GM18858 (cell line): ENCODE data around the gene WDR1.
A peak's percentile ranks its signal among the peaks of the same experiment; 100 is the strongest.

ENCODE experiments used
- ATAC-seq: cut with Tn5 transposase; IDR thresholded peaks from one replicate; pipeline ENCODE4 v1.9.1; 2021; ENCODE audit not compliant: unreplicated experiment

The WDR1 gene

DNA sequence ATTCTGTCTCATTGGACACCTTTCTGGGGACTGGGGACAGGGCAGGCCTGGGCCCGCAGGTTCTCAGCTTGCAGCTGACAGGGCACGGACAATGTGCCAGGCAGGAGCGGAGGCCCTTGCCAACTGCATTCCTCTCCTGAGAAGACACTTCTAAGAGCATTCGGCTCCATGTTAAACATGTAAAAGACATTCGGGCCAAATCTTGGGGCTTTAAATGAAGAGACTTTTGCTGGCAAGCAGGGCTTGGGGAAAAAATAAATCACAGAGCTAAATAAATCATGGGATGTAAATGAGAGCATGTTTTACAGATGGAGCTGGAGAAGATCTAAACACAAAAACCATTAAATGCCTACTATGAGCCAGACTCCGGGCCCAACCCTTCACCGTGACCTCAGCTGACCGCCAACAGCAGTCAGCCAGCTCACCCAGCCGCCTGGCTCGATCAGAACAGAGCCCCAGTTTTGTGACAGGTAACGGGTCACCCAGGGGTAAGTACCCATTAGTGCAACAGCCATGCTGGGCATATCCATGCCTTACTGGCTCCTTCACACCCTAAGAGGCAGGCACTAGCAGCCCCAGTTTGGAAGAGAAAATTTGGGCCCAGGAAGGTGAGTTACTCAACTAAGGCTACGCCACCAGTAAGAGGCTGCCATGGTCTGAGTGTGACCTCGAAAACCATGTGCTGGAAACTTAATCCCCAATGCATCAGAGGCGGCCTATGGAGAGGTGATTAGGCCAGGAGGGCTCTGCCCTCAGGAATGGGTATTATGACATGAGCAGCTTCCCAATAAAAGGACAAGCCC is 14.7 kb downstream of the WDR1 start:
- ATAC-seq, result no peak

DNA sequence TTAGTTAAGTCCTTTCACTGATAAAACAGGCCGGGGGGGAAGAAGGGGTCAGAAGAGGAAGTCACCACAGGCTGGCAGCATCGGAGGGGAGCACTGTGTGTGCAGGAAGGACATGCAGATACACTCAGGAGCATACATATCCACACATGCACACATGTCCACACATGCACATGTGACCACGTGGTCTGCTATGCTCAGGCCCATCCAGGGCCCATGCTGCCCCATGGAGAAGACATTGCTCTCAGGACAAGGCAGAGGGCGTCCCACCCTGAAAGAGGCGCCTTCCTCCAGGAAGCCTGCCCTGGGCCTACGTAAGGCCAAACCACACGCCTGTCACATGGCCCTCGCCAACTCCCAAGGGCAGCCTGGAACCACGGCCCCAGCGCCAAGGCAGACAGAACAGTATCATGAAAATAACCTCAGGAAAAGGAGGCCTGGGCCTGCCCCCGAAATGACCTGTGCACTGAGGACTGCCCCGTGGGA is 15.8 kb downstream of the WDR1 start:
- no peak for ATAC-seq

DNA sequence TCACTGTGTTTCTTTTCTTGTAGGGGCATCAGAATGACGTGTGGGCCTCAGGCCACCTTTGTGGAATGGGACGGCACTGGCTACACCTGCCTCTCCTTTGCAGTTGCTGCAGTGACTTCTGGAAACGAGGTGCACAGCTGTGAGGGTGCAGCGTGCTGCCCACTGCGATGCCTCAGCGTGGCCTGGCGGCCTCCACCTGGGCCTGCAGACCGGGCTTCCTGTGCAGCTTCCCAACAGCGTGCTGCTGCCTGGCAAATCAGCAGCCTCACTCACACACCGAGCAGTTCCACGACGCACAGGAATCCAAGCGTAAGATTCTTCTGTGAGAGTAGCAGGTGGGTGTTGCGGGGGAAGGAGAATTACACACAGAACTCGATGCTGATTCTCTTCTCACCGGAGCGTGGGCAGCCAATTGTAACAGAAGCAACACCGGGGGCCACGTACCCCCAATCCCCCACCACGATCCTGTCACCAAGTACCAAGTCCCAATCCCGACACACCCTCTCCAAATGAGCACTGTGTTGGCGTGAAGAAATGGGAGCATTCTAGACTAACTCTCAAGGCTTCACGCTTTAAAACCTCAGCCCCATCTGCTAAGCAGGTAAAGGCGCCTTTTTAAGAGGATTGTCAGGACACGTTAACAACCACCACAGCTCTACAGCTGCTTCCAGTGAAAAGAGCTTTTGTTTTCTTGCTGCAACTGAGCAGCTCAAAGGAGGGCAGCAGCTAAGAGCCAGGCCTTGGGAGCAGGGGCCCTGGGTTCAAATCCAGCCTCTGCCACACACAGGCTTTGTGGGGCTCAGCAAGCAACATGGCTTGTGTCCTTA is 16.9 kb downstream of the WDR1 start:
- no peak for ATAC-seq

DNA sequence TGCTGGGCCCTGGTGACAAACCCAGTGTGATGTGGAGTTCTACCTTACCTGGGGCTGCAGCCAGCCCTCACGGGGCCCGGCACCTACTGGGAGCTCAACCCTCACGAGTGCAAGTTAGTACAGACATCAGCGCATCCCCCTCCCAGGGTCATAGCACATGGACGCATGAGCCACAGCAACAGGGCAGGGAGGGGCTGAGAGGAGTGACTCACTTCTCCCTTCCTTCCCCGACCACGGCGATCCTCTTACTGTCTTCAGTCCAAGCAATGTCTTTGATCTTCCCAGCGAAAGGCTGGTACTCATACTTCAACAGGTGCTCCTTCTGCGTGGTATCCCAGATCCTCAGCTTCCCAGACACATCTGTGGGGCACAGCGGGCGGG is 17.8 kb downstream of the WDR1 start:
- ATAC-seq, result no peak

DNA sequence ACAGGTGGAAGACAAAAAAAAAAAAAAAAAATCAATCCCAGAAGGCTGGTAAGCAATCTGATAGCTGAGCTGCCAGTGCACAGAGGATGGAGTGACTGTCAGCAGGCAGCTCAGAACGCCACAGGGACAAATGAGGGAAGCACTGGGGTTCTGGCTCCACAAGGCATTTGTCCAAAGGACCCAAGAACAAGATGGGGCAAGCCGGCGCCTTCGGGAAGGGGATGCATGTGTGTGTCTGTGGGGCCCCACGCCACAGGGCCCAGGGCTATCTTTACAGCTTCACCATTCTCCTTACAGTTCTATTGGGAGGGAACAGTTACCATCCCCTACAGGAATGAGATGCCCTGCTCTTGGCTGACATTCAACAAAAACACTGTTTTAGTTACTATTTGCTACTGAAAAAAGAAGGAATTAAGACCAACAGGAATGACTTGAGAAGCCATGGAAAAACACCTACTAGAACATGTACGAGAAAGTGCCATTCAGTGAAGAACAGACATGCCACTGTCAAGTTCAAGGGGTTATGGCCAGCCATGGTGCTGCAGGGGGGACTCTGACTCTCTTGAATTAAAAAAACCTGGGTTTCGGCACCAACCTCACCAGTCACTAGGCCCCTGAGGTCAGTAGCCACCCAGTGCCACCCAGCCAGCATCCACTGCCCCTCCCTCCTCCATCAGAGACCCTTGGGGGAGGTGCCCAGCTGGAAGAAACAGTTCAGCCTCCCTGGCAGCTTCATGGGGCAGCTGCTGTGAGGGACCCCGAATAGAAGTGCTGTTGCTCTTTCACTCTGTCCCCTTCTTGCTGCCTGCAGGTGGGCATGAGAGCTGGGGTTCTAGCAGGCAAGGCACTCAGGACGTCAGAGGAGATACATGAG is 18.5 kb downstream of the WDR1 start:
- no peak for ATAC-seq

DNA sequence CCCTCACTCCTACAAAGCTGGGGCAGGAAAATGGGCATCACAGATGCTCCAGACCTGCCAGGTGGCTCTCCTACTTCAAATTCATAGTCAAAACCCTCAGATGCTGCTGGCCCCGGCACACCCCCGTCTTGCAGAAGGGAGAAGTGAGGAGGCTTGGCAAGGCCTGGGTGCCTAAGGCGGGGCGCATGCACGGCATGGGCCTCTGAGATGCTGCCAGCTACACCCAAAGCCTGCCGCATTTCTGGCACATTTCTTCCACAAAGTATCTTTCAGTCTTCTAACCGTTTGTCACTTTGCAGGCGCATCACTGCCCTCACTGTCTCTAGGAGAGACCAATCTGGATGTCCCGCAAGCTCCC is 19.6 kb downstream of the WDR1 start:
- ATAC-seq, result no peak

DNA sequence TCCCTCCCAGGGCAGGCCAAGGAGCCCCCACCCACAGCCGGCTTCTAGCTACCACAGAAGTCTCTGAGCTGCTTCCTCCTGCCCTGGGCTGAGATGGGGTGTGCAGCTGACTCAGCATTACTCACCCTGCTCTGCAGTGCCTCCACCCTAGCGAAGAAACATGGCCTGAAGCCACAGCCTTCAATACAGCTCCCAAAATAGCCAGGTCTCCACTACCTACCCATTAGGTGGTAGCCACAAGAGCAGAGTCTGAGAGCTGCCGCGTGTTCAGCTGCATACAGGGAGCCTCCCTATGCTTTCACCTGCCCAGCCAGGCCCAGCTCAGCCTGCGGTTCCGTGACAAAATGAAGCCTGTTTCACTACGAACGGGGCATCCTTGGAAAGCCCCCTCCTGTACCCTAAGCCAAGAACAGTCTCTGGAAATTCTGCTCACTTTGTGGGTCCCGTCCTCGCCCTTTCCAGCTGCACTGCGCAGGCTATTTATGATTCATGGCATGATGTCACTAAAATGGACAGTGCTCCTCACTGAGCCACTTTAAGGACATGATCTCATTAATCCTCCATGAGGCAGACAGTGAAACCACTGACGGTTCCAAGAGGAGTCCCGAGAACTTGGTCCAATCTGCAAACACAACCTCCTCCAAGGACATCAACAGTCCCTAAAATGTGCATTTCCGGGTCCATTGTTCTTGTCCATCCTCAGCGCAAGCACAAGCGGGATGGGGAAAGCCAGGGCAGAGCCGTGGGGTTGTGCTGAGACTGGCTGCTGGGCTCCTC is 20.2 kb downstream of the WDR1 start:
- peak; percentile 90 for ATAC-seq

DNA sequence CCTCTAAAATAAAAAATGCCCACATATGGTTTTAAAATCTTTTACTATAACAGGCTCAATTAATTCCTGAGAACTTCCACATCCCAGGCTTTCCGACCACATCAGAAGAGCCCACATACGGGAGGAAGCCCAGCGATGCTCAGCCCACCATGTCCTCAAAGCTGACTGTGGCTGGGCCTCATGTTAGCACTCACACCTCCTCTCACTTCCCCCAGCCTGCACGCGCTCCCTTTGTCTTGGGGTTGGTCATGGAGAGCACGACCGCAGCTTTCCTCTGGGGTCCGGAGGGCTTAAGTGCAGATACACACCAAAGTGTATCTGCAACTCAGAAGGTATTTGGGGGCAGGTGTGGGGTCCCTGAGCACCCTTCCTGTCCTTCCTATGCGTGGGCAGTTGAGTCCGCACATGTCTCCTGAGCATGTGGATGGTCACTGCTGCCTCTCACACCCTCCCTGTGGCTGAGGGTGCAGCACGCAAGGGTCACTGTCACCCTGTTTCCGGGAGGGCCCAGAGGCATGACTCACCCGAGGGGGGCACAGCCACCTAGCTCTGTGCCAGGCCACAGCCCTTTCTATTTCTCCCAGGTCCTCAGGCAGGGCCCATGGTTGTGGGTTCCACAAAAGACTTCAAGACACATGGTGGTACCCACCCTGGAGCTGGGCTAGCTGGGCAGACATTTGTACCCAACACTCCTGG is 21.2 kb downstream of the WDR1 start:
- no peak for ATAC-seq

DNA sequence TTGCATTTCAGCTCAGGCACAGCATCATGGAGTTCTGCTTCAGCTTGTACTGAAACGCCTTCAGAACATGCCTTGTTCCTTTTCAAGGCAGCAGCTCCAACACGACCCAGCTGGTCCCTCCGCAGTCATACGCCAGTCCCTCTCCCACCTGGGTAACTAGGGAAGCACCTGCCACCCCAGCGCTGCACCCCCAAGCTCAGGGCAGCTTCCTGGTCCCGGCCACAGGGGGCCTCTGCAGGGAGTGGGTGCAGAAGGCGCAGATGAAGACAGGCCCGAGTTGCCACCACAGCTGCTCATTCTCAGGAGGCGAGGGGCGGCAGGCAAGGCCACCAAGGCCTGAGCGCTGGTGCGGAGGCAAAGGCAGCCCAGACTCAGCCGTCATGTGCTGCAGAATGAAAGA is 21.8 kb downstream of the WDR1 start:
- no peak for ATAC-seq

DNA sequence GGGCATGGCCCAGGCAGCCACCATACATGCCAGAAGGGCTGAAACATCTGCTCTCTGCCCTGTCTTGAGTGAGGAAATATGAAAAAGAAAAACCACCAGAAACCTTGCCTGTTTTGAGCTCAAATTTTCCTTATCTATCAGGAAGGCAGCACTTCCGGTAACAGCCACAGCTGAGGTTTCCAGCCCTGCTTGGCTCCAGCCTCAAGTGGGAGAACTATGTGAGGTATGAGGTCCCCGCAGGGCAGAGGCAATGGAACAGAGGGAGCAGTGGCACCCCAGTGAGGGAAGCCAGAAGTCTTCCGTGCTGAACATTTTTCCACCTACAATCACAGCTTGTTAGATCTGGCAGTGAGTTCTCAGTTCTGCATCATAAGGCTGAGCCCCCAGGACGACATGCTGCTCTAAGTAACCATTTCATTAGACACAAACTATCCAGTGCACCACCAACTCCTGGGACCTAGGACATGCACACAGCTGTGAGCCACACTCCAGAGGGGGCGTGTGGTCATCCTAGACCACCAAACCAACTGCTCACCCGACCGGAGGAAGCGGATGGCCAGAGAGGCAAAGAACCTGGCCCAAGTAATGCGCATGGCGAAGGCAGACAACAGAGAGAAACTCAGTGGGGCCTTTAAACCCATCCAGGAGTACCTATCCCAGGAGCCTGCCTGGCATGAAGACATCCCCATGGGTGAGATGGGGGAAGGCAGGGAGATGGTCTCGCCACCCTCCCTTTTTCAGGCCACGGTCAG is 22.6 kb downstream of the WDR1 start:
- ATAC-seq, result no peak

DNA sequence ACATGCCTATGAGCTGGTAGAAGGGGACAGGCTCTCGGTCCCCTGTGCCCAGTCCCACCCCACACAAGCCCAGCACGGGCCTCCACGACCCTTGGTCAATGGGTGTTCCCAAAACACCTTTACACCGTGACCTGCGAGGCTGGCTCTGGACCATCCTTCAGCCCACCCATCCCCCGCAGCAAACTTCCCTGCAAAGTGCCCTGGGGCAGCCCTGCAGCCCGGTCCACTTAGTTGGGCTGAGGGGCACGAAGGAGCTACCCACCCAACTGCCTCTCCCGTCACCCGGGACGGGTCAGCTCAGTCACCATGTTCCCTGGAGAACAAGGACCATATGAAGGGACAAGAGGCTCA is 23.4 kb downstream of the WDR1 start:
- no peak for ATAC-seq

DNA sequence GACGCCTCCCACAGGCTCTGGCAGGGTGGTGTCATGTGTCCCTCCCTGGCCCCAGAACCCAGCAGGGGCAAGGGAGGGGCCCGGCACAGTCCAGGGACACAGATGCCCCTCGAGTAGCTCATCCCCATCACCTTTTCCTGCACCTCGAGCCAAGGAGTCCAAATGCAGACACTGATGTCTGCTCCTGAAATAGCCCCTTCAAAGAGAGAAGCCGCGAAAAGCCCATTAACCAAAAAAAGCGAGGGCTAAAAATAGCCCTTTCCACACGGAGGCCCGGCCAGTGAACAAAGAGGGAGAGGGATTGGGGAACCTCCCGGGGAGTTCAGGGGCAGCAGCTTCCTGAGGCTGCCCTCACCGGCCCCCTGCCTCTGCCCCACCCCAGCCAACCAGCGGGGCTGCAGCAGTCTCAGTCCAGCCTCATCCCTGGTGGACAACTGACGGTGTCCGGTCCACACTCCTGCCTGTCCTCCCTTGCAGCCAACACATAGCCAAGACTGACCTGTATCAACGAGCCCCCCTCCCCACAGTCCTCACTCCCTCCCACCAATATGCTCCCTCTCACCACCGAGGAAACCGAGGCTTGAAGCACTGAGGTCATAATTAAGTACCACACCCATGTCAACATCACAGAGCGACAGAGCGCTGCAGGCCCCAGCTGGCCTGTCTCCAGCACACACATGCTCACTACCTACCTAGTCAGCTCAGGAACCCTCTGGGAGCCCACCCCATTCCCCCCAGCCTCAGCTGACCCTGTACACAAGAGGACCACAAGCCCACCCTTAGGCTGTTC is 23.9 kb downstream of the WDR1 start:
- no peak for ATAC-seq

DNA sequence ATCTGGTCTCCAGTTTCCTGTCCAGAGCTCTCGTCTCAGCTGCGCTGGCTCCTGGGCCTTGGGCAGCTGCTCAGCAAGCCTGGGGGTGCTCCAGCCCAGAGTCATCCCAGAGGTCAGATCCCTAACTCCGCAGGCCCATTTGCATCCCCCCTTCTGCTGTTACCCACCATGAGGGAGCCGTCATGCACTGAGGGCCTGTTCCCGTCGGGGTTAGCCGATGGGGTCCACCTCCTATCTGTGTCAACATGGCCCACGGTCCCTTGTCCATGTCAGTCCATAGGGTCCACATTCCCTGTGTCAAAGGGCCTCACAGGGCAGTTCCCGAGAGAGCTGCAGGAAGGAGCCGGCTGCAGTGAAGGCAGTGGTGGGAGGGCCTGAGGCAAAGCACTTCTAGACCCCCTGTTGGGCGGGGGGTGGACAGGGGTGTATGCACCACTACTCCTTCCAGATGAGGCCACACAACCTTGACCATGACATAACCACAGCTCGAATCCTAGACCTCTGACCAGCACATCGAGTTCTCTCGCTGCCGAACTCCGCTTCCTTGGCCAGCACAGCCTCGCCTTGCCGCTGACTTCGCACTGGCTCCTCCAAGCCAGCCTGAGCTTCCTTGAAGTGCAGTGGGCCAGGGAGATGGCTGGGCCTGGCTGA is 24.9 kb downstream of the WDR1 start:
- no peak for ATAC-seq

DNA sequence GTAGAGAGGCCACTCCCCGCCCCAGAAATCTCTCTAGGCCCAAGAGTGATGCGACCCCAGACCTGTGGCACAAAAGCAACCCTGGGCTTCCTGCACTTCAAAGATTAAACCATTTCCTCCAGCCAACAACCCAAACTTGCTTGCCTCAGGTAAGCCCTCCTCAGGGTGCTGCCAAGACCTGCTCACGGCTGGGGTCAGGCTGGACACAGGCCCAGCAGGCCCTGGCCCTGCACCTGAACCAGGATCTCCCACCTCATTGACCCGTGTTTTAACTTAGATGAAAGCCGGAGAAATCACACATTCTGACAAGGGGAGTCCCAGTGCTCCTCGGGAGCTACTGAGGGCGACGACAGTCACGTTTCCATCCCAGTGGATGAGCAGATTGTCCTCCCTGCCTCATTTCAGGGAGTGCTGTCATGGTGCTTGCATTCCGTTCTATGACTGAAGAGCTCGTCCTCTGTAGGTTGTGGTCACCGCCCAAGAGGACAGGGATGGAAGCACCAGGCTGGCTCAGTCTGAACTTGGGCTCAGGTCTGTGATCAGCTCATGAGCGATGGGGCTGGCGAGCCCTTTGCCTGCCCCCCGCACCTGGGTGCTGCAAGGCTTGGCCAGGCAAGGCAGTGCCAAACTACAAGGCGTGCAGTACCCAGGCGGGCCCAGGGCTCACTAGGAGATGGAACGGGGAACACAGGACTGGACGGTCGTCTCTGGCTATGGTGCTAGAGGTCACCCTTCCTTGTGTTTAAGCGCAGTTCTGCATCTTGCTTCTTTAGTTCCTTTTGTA is 25.9 kb downstream of the WDR1 start:
- ATAC-seq, result no peak

DNA sequence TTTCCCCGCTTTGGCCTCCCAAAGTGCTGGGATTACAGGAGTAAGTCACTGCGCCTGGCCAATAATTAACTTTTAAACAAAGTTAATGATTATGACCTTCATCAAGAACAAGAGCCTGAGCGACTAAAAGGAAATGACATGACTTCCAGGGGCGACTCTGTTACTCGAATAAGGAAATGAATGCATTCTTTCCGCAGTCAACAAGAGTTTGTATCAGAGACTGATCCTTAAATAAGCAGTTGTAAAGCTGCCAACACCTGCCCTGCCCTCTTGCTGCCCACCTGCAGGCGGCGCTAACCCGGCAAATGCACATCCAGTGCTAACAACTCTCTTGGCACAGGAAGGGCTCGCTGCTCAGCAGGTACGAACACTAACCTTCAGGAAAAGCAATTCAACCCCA is 27.3 kb downstream of the WDR1 start:
- ATAC-seq, result no peak

DNA sequence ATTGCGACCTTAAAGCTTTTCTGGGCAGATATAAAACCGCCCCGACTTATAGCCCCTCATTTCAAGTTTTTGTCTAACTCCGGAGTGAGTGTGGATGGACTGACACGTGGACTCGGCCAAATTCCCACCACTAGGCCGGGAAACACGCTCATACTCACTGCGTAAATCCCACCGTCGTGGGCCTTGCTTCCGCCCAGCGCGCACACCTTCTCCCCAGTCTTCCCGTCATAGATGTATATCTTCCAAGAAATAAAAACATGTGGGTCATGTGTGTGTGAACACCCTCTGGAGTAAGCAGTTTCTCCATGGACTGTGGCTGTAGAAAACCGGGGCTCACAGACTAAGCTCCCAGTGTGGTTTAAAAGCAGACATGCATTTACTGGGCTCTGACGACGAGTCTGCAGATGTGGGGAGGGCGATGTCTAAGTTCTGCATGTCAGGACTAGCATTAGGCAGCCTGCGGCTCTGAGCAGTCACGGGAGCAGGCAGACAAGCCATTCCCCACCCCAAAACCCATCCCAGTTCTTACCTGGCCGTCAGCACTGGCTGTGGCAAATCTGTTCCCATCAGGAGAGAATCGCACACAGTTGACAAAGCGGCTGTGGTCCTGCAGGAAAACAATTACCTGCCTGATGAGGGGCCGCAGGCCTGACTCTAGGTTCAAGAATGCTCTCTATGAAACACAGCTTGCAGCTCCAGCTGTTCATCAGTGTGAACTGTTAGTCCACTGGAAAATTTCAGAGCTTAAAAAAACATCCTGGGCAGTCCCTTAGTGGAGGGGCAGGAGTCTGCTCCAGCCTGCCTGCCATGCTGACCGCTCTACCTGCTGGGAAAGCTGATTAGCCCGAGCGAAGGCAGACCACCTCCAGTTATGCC is 28.2 kb downstream of the WDR1 start:
- ATAC-seq, result no peak
